ENCODE results near the gene PRTN3. TPM values are rescaled to one million over a fixed set of nuclear protein-coding genes. Genes with fewer than 3 reads are reported as not detected.
A peak's percentile ranks its signal among the peaks of the same experiment; 100 is the strongest.

The PRTN3 gene
- total RNA-seq, 1 donor from 2014 or later: not detected

GRCh38 chr19:862581-863314, 21.9 kb downstream of the PRTN3 start:
- no peak overlapping the region for H3K27ac Mint-ChIP-seq (ENCODE audit: unreplicated experiment)
- TF ChIP-seq, protein P1, sequence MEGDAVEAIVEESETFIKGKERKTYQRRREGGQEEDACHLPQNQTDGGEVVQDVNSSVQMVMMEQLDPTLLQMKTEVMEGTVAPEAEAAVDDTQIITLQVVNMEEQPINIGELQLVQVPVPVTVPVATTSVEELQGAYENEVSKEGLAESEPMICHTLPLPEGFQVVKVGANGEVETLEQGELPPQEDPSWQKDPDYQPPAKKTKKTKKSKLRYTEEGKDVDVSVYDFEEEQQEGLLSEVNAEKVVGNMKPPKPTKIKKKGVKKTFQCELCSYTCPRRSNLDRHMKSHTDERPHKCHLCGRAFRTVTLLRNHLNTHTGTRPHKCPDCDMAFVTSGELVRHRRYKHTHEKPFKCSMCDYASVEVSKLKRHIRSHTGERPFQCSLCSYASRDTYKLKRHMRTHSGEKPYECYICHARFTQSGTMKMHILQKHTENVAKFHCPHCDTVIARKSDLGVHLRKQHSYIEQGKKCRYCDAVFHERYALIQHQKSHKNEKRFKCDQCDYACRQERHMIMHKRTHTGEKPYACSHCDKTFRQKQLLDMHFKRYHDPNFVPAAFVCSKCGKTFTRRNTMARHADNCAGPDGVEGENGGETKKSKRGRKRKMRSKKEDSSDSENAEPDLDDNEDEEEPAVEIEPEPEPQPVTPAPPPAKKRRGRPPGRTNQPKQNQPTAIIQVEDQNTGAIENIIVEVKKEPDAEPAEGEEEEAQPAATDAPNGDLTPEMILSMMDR (IDR thresholded peaks at IDR 0.05; ENCODE audit: partially characterized antibody, unreplicated experiment): no peak

DNA sequence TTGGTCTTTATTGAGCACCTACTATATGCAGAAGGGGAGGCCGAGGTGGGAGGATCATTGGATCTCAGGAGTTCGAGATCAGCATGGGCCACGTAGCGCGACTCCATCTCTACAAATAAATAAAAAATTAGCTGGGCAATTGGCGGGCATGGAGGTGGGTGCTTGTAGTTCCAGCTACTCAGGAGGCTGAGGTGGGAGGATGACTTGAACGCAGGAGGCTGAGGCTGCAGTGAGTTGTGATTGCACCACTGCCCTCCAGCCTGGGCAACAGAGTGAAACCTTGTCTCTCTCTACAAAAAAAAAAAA, 22.5 kb downstream of the PRTN3 start:
- peaks cover 4% of the 10 kb centered on the region for H3K4me1 Mint-ChIP-seq (ENCODE audit: low read depth, unreplicated experiment)
- H3K36me3 Mint-ChIP-seq (ENCODE audit: unreplicated experiment): peaks cover 5% of the 10 kb centered on the region
- peaks cover 12% of the 10 kb centered on the region for H3K9me3 Mint-ChIP-seq (ENCODE audit: unreplicated experiment)
- TF ChIP-seq, protein P1 (IDR thresholded peaks at IDR 0.05; ENCODE audit: partially characterized antibody, unreplicated experiment): no peak
- H3K4me3 Mint-ChIP-seq (ENCODE audit: unreplicated experiment): no peak overlapping the region
- H3K27me3 Mint-ChIP-seq (ENCODE audit: unreplicated experiment): peaks cover 14% of the 10 kb centered on the region
- no peak overlapping the region for H3K27ac Mint-ChIP-seq (ENCODE audit: unreplicated experiment)
- no peak for DNase-seq

More at GRCh38 chr19:862581-863314, 21.9 kb downstream of the PRTN3 start:
- peak; percentile 78 for DNase-seq
- Mint-ChIP-seq H3K4me3 (ENCODE audit: unreplicated experiment) (no peak overlapping the region), H3K27me3 (ENCODE audit: unreplicated experiment) (peaks cover 14% of the 10 kb centered on the region), H3K4me1 (ENCODE audit: low read depth, unreplicated experiment) (peaks cover 4% of the 10 kb centered on the region), H3K36me3 (ENCODE audit: unreplicated experiment) (peaks cover 5% of the 10 kb centered on the region), H3K9me3 (ENCODE audit: unreplicated experiment) (peaks cover 12% of the 10 kb centered on the region)

DNA sequence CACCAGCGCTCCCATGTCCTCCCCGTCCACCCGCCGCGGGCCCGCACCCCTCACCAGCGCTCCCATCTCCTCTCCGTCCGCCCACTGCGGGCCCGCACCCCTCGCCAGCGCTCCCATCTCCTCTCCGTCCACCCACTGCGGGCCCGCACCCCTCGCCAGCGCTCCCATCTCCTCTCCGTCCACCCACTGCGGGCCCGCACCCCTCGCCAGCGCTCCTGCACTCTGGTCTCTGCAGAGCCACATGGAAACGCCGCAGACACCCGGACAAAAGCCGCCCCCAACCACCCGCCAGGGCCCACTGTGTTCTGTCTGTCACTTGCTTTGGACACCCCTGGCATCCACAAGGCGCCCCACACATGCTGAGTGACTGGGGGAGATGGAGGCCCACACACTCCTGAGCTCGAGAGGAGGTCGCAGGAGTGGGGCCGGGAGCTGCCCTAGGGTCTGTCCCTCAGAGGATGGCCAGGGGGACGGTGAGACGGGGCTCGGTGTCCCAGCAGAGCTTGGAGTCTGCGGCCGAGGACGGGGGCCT, 26.0 kb downstream of the PRTN3 start:
- peaks cover 5% of the 10 kb centered on the region for H3K36me3 Mint-ChIP-seq (ENCODE audit: unreplicated experiment)
- H3K27me3 Mint-ChIP-seq (ENCODE audit: unreplicated experiment): peaks cover 16% of the 10 kb centered on the region
- no peak for DNase-seq
- no peak overlapping the region for H3K4me3 Mint-ChIP-seq (ENCODE audit: unreplicated experiment)
- TF ChIP-seq, protein P1 (IDR thresholded peaks at IDR 0.05; ENCODE audit: partially characterized antibody, unreplicated experiment): no peak
- no peak overlapping the region for H3K27ac Mint-ChIP-seq (ENCODE audit: unreplicated experiment)
- peaks cover 6% of the 10 kb centered on the region for H3K4me1 Mint-ChIP-seq (ENCODE audit: low read depth, unreplicated experiment)
- H3K9me3 Mint-ChIP-seq (ENCODE audit: unreplicated experiment): peaks cover 17% of the 10 kb centered on the region

GRCh38 chr19:867301-867793, 26.5 kb downstream of the PRTN3 start:
- H3K4me1 Mint-ChIP-seq (ENCODE audit: low read depth, unreplicated experiment): peaks cover 6% of the 10 kb centered on the region
- H3K27ac Mint-ChIP-seq (ENCODE audit: unreplicated experiment): peak overlapping the region; percentile 87
- peak; percentile 62 for DNase-seq
- peak overlapping the region; percentile 69 for H3K4me3 Mint-ChIP-seq (ENCODE audit: unreplicated experiment)
- peaks cover 17% of the 10 kb centered on the region for H3K9me3 Mint-ChIP-seq (ENCODE audit: unreplicated experiment)
- H3K36me3 Mint-ChIP-seq (ENCODE audit: unreplicated experiment): peaks cover 5% of the 10 kb centered on the region
- peaks cover 16% of the 10 kb centered on the region for H3K27me3 Mint-ChIP-seq (ENCODE audit: unreplicated experiment)
- TF ChIP-seq, protein P1 (IDR thresholded peaks at IDR 0.05; ENCODE audit: partially characterized antibody, unreplicated experiment): no peak

GRCh38 chr19:867855-868457, 27.2 kb downstream of the PRTN3 start:
- Mint-ChIP-seq H3K36me3 (ENCODE audit: unreplicated experiment) (peaks cover 5% of the 10 kb centered on the region), H3K4me3 (ENCODE audit: unreplicated experiment) (peak overlapping the region; percentile 69), H3K27ac (ENCODE audit: unreplicated experiment) (no peak overlapping the region), H3K27me3 (ENCODE audit: unreplicated experiment) (peaks cover 13% of the 10 kb centered on the region), H3K9me3 (ENCODE audit: unreplicated experiment) (peaks cover 17% of the 10 kb centered on the region), H3K4me1 (ENCODE audit: low read depth, unreplicated experiment) (peaks cover 6% of the 10 kb centered on the region)
- TF ChIP-seq, protein P1 (IDR thresholded peaks at IDR 0.05; ENCODE audit: partially characterized antibody, unreplicated experiment): no peak
- no peak for DNase-seq

Data from glutamatergic neuron (in vitro differentiated cells).